HPDE6-E6E7 (cell line): Measurements from ENCODE around the gene ABCA12.
A peak's percentile ranks its signal among the peaks of the same experiment; 100 is the strongest.

ENCODE experiments used
- DNase-seq: peaks from one replicate; pipeline ENCODE4 v3.0.0; 2011; ENCODE audit warnings: missing footprints; ENCODE audit errors: extremely low spot score

ABCA12 gene

GRCh38 chr2:215136669-215137328 is 1.6 kb downstream of the ABCA12 start:
- DNase-seq, result peak; percentile 32

- no peak for DNase-seq
These were observed 18.0 kb downstream of the ABCA12 start for GRCh38 chr2:215120401-215120800.

- DNase-seq, result no peak
These were observed 18.6 kb downstream of the ABCA12 start for GRCh38 chr2:215119847-215120246.

GRCh38 chr2:215110918-215111317 is 27.5 kb downstream of the ABCA12 start:
- DNase-seq, result no peak

- DNase-seq, result no peak
These were observed 31.0 kb downstream of the ABCA12 start for GRCh38 chr2:215107216-215108056.

GRCh38 chr2:215105607-215106354 is 32.6 kb downstream of the ABCA12 start:
- DNase-seq, result peak; percentile 90

GRCh38 chr2:215104226-215104625 is 34.2 kb downstream of the ABCA12 start:
- no peak for DNase-seq

- no peak for DNase-seq
These were observed 39.6 kb downstream of the ABCA12 start for GRCh38 chr2:215098875-215099274.

GRCh38 chr2:215084080-215084479 is 54.3 kb downstream of the ABCA12 start:
- no peak for DNase-seq

GRCh38 chr2:215083146-215083545 is 55.3 kb downstream of the ABCA12 start:
- no peak for DNase-seq

GRCh38 chr2:215082446-215082845 is 56.0 kb downstream of the ABCA12 start:
- DNase-seq, result no peak

- no peak for DNase-seq
These were observed 57.9 kb downstream of the ABCA12 start for GRCh38 chr2:215080545-215080944.

GRCh38 chr2:215071676-215072075 is 66.8 kb downstream of the ABCA12 start:
- peak; percentile 16 for DNase-seq

GRCh38 chr2:215068399-215068798 is 70.0 kb downstream of the ABCA12 start:
- DNase-seq, result no peak

- no peak for DNase-seq
These were observed 72.3 kb downstream of the ABCA12 start for GRCh38 chr2:215066124-215066523.

GRCh38 chr2:215063526-215063925 is 74.9 kb downstream of the ABCA12 start:
- no peak for DNase-seq

GRCh38 chr2:215060861-215061536 is 77.4 kb downstream of the ABCA12 start:
- no peak for DNase-seq

- DNase-seq, result no peak
These were observed 78.7 kb downstream of the ABCA12 start for GRCh38 chr2:215059724-215060123.

GRCh38 chr2:215055891-215056290 is 82.5 kb downstream of the ABCA12 start:
- no peak for DNase-seq

GRCh38 chr2:215052810-215053209 is 85.6 kb downstream of the ABCA12 start:
- no peak for DNase-seq

GRCh38 chr2:215052404-215052803 is 86.0 kb downstream of the ABCA12 start:
- DNase-seq, result no peak

GRCh38 chr2:215049341-215049740 is 89.1 kb downstream of the ABCA12 start:
- no peak for DNase-seq
